ENCODE data around the gene FRS2.
A peak's percentile ranks its signal among the peaks of the same experiment; 100 is the strongest.

The FRS2 gene

GRCh38 chr12:69466867-69467266 is 3.3 kb upstream of the FRS2 start:
- no peak for ATAC-seq

- ATAC-seq: no peak
Observed at GRCh38 chr12:69467366-69467765, 2.8 kb upstream of the FRS2 start.

GRCh38 chr12:69468237-69469026 is 1.8 kb upstream of the FRS2 start:
- ATAC-seq: no peak

- no peak for ATAC-seq
Observed at GRCh38 chr12:69469854-69470188, 367 bp upstream of the FRS2 start.

- ATAC-seq: no peak
Observed at GRCh38 chr12:69471076-69471430, 865 bp downstream of the FRS2 start.

GRCh38 chr12:69471667-69472385 is 1.6 kb downstream of the FRS2 start:
- no peak for ATAC-seq

GRCh38 chr12:69473262-69473661 is 3.1 kb downstream of the FRS2 start:
- no peak for ATAC-seq

GRCh38 chr12:69474456-69474855 is 4.3 kb downstream of the FRS2 start:
- ATAC-seq: no peak

GRCh38 chr12:69475237-69475975 is 5.2 kb downstream of the FRS2 start:
- no peak for ATAC-seq

GRCh38 chr12:69476276-69477017 is 6.3 kb downstream of the FRS2 start:
- ATAC-seq: no peak

- no peak for ATAC-seq
Observed at GRCh38 chr12:69479675-69480074, 9.5 kb downstream of the FRS2 start.

GRCh38 chr12:69480698-69481097 is 10.5 kb downstream of the FRS2 start:
- ATAC-seq: no peak

GRCh38 chr12:69481133-69481532 is 10.9 kb downstream of the FRS2 start:
- no peak for ATAC-seq

- ATAC-seq: no peak
Observed at GRCh38 chr12:69483700-69484099, 13.5 kb downstream of the FRS2 start.

- ATAC-seq: no peak
Observed at GRCh38 chr12:69484428-69484827, 14.2 kb downstream of the FRS2 start.

- ATAC-seq: no peak
Observed at GRCh38 chr12:69490920-69491643, 20.9 kb downstream of the FRS2 start.

- no peak for ATAC-seq
Observed at GRCh38 chr12:69492739-69493138, 22.6 kb downstream of the FRS2 start.

- ATAC-seq: no peak
Observed at GRCh38 chr12:69495071-69495470, 24.9 kb downstream of the FRS2 start.

GRCh38 chr12:69497308-69498026 is 27.3 kb downstream of the FRS2 start:
- ATAC-seq: peak; percentile 63 to 70

- ATAC-seq: no peak
Observed at GRCh38 chr12:69500631-69501030, 30.4 kb downstream of the FRS2 start.

- no peak for ATAC-seq
Observed at GRCh38 chr12:69501154-69501895, 31.1 kb downstream of the FRS2 start.
